Lung (tissue), 12 donors: ENCODE results near the gene WASF2. TPM values are rescaled to one million over a fixed set of nuclear protein-coding genes. Genes with fewer than 3 reads are reported as not detected.
A peak's percentile ranks its signal among the peaks of the same experiment; 100 is the strongest.

Source experiments
- ATAC-seq: fragments of 200-7000 bp; cut with Tn5 transposase; one replicate; pipeline ENCODE4 v1.9.1; 2020; ENCODE audit warnings: moderate number of reproducible peaks; ENCODE audit not compliant: insufficient read depth, low FRiP score
- DNase-seq, 3 donors: peaks; one replicate each; pipeline ENCODE4 v3.0.0-alpha.2; 2013 to 2017
- H3K27ac ChIP-seq, 2 donors: one replicate each; pipeline ENCODE4 v1.5.1; 2013; ENCODE audit warnings: mild to moderate bottlenecking in 2 of 2, moderate library complexity in 2 of 2, control low read depth in 1 of 2, inconsistent platforms in 1 of 2, low read depth in 1 of 2, low read length in 1 of 2
- H3K27me3 ChIP-seq, 3 donors: one replicate each; pipeline ENCODE4 v1.5.1; 2013; ENCODE audit warnings: low read length in 2 of 3; ENCODE audit not compliant: control insufficient read depth in 3 of 3, insufficient read depth in 3 of 3
- H3K36me3 ChIP-seq, 4 donors: one replicate each; pipeline ENCODE4 v1.5.1; 2013; ENCODE audit warnings: low read length in 4 of 4, mild to moderate bottlenecking in 1 of 4, moderate library complexity in 1 of 4; ENCODE audit not compliant: control insufficient read depth in 4 of 4, insufficient read depth in 4 of 4
- H3K4me1 ChIP-seq, 5 donors: one replicate each; pipeline ENCODE4 v1.5.1; 2013; ENCODE audit warnings: low read length in 5 of 5, mild to moderate bottlenecking in 2 of 5, moderate library complexity in 1 of 5; ENCODE audit not compliant: control insufficient read depth in 5 of 5, insufficient read depth in 5 of 5
- H3K4me3 ChIP-seq: one replicate; pipeline ENCODE4 v1.5.1; 2013; ENCODE audit warnings: mild to moderate bottlenecking, control low read depth, moderate library complexity
- H3K9ac ChIP-seq, 2 donors: one replicate each; pipeline ENCODE4 v1.5.1; 2013; ENCODE audit warnings: low read length in 2 of 2, control low read depth in 1 of 2; ENCODE audit not compliant: insufficient read depth in 1 of 2
- H3K9me3 ChIP-seq, 4 donors: one replicate each; pipeline ENCODE4 v1.5.1; 2013; ENCODE audit warnings: low read length in 3 of 4, mild to moderate bottlenecking in 1 of 4, moderate library complexity in 1 of 4; ENCODE audit not compliant: control insufficient read depth in 4 of 4, insufficient read depth in 3 of 4
- whole genome bisulfite sequencing, 2 donors: extraction: QIAGEN DNeasy Blood & Tissue Kit; methylation state at CpG; one replicate each; pipeline ENCODE4 v1.1.7; 2013; 5-methylcytosine and 5-hydroxymethylcytosine counted together
- polyA plus RNA-seq, 2 donors: library from polyadenylated mRNA; stranded (reverse); fragments of 200-250 nt; gene quantifications; one replicate each; pipeline ENCODE4 v1.2.1, GENCODE V29; 2013
- total RNA-seq, 2 donors: library from RNA; depleted of rRNA in 1 of 2; stranded (reverse); fragments of >200 nt in 1 of 2; gene quantifications; one replicate each; pipeline ENCODE4 v1.2.1, GENCODE V29; 2014 to 2021
- TF ChIP-seq, protein P1 (sequence below): IDR thresholded peaks from 2 replicates; pipeline ENCODE4 v1.5.1; 2012; ENCODE audit warnings: mild to moderate bottlenecking; ENCODE audit errors: control extremely low read depth, extremely low read depth
- donor health status: control.
- donor health status: control.
- donor health status: Bipolar disorder and iron deficiency.
- donor health status: healthy.
- donor health status: DM: yes; HTN: yes; CAD: no.

Gene WASF2
- total and polyA plus RNA-seq, 4 donors = 27.3 to 136 (median 49.5) TPM

- no peaks in the 10 kb centered on the region for H3K27me3 ChIP-seq
- peak within 1 kb of the TSS; percentile 47 for H3K4me3 ChIP-seq
- WGBS, 2 donors = 64 to 83% methylated on average over 4 of the region's 4 CpGs
- peaks cover 0 to 2% (median 0%) of the 10 kb centered on the region in 5 donors for H3K4me1 ChIP-seq
- no peaks in the 10 kb centered on the region for H3K36me3 ChIP-seq
- H3K9ac ChIP-seq = no peak within 1 kb of the TSS
- no peak for ATAC-seq
- TF ChIP-seq, protein P1, sequence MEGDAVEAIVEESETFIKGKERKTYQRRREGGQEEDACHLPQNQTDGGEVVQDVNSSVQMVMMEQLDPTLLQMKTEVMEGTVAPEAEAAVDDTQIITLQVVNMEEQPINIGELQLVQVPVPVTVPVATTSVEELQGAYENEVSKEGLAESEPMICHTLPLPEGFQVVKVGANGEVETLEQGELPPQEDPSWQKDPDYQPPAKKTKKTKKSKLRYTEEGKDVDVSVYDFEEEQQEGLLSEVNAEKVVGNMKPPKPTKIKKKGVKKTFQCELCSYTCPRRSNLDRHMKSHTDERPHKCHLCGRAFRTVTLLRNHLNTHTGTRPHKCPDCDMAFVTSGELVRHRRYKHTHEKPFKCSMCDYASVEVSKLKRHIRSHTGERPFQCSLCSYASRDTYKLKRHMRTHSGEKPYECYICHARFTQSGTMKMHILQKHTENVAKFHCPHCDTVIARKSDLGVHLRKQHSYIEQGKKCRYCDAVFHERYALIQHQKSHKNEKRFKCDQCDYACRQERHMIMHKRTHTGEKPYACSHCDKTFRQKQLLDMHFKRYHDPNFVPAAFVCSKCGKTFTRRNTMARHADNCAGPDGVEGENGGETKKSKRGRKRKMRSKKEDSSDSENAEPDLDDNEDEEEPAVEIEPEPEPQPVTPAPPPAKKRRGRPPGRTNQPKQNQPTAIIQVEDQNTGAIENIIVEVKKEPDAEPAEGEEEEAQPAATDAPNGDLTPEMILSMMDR = no peak
- no peaks in the 10 kb centered on the region for H3K9me3 ChIP-seq
- peak within 1 kb of the TSS; percentile 57 to 61 for H3K27ac ChIP-seq
- DNase-seq = no peak
These were observed 115.4 kb downstream of the WASF2 start, which contains the start of gene FCN3 for GRCh38 chr1:27374362-27375086. FCN3 (minus strand) TSS chr1:27374824; CDS start chr1:27374818, 6 bp downstream.

- ATAC-seq (no peak), DNase-seq (no peak)
- Histone ChIP-seq H3K36me3 (no peaks in the 10 kb centered on the region), H3K27ac (peak overlapping the region; percentile 48 to 61), H3K9me3 (no peaks in the 10 kb centered on the region), H3K4me1 (peaks cover 0 to 3% (median 0%) of the 10 kb centered on the region in 5 donors), H3K4me3 (peak overlapping the region; percentile 47), H3K9ac (no peak overlapping the region), H3K27me3 (no peaks in the 10 kb centered on the region)
- TF ChIP-seq, protein P1 = no peak
- WGBS, 2 donors = 76 to 87% methylated on average over 11 of the region's 11 CpGs
These were observed 116.9 kb downstream of the WASF2 start for GRCh38 chr1:27372808-27373690.

GRCh38 chr1:27372022-27372807 lies 117.8 kb downstream of the WASF2 start:
- peak overlapping the region; percentile 47 for H3K4me3 ChIP-seq
- WGBS, 2 donors = 78 to 83% methylated on average over 19 of the region's 19 CpGs
- peak overlapping the region in 1 of 2 donors; percentile 68 for H3K27ac ChIP-seq
- H3K27me3 ChIP-seq = no peaks in the 10 kb centered on the region
- no peak for ATAC-seq
- no peak overlapping the region for H3K9ac ChIP-seq
- H3K4me1 ChIP-seq = peaks cover 0 to 5% (median 0%) of the 10 kb centered on the region in 5 donors
- no peak for DNase-seq
- no peaks in the 10 kb centered on the region for H3K36me3 ChIP-seq
- TF ChIP-seq, protein P1 = no peak
- no peaks in the 10 kb centered on the region for H3K9me3 ChIP-seq
